Fibroblast of lung (primary cell): ENCODE measurements around the gene BORCS8.

ENCODE experiments used
- EZH2 ChIP-seq: IDR thresholded peaks from 2 replicates; pipeline ENCODE4 v1.5.1; 2012; ENCODE audit warnings: low read length, control low read depth, mild to moderate bottlenecking; ENCODE audit errors: missing control alignments
- TF ChIP-seq, protein P1 (sequence below), 2 donors: IDR thresholded peaks in 1 of 2; conservative IDR thresholded peaks in 1 of 2; 1 replicate in 1 of 2; 2 replicates in 1 of 2; pipeline ENCODE4 v1.5.1; 2011 to 2012; ENCODE audit warnings: low read length in 2 of 2, control low read depth in 1 of 2, inconsistent platforms in 1 of 2, low read depth in 1 of 2, mild to moderate bottlenecking in 1 of 2

GRCh38 chr19:19152668-19153384 is 39.1 kb downstream of the BORCS8 start:
- TF ChIP-seq, protein P1, sequence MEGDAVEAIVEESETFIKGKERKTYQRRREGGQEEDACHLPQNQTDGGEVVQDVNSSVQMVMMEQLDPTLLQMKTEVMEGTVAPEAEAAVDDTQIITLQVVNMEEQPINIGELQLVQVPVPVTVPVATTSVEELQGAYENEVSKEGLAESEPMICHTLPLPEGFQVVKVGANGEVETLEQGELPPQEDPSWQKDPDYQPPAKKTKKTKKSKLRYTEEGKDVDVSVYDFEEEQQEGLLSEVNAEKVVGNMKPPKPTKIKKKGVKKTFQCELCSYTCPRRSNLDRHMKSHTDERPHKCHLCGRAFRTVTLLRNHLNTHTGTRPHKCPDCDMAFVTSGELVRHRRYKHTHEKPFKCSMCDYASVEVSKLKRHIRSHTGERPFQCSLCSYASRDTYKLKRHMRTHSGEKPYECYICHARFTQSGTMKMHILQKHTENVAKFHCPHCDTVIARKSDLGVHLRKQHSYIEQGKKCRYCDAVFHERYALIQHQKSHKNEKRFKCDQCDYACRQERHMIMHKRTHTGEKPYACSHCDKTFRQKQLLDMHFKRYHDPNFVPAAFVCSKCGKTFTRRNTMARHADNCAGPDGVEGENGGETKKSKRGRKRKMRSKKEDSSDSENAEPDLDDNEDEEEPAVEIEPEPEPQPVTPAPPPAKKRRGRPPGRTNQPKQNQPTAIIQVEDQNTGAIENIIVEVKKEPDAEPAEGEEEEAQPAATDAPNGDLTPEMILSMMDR (conservative IDR thresholded peaks at IDR 0.05 in 1 of 2, IDR thresholded peaks at IDR 0.05 in 1 of 2; ENCODE audit: low read depth in 1 of 2, low read length in 2 of 2), result no peak
- TF ChIP-seq EZH2, result no peak
